GM18517 (cell line): ENCODE results near the gene PRPF6.
A peak's percentile ranks its signal among the peaks of the same experiment; 100 is the strongest.

ENCODE experiments used
- ATAC-seq: cut with Tn5 transposase; IDR thresholded peaks from one replicate; pipeline ENCODE4 v1.9.1; 2021; ENCODE audit warnings: mild to moderate bottlenecking, moderate library complexity; ENCODE audit not compliant: unreplicated experiment

Gene PRPF6

GRCh38 chr20:64032706-64033624, 52.0 kb downstream of the PRPF6 start:
- no peak for ATAC-seq

GRCh38 chr20:64033981-64034493, 53.1 kb downstream of the PRPF6 start:
- no peak for ATAC-seq

- ATAC-seq, result no peak
Observed at GRCh38 chr20:64035066-64035932, 54.4 kb downstream of the PRPF6 start.

- no peak for ATAC-seq
Observed at GRCh38 chr20:64035933-64036345, 55.0 kb downstream of the PRPF6 start, which contains the start of gene C20orf204. Gene C20orf204 (plus strand): TSS chr20:64036182. CDS start chr20:64036324, 142 bp downstream.

DNA sequence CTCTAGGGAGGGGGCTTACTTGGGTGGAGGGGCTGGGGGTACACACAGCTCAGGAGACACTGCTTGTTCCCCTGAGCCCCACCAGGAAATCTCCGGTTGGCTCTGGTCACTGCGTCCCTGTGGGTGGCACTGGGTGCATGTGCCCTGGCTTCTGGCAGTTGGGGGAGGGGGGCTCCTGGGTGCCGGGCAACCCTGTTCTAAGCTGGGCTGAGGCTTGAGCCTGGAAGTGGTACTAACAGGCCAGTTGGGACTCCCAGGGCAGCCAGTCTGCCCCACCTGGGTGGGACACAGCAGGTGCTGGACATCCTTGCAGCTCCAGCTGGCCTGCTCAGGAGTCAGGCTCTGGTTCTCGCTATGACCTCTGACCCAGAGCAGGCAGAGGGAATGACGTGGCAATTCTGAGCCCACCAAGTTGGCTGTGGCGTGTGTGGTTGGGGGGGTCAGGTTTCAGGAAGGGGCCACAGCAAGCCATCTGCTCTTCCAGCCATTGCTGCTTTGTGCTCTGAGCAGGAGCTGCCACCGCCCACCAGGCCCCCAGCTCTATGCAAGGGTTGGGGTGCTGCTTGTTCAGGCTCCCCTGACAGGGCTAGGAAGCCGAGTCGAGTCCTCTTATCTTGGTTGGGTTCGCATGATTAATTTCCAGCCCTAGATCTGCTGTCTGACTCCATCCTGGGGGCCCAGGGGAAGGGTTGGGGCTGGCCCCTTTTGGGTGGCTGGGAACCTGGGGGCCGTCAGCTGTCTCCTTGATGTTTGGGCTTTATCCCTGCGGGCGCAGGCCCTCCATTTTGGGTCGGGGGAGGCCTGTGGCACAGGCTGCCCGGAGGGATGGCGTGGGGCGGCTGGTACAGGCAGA, 55.6 kb downstream of the PRPF6 start:
- ATAC-seq, result no peak

- no peak for ATAC-seq
Observed at GRCh38 chr20:64037199-64037497, 56.2 kb downstream of the PRPF6 start.

GRCh38 chr20:64037498-64038213, 56.7 kb downstream of the PRPF6 start:
- ATAC-seq, result no peak

DNA sequence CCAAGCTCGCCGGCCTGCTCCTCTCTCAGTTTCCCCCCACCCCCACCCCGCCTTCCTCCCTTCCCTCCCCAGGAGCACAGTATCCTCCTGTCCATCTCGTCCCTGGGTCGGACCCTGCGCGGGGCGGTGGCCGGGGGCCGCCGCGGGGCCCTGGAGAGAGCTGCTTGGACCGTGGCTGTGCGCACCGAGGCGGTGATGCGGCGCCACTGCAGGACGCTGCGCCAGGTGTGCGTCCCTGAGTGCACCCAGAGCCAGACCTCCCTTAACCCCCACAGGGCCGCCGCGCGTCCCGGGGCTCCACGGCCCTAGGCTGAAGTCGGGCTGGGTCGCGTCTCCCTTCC, 57.3 kb downstream of the PRPF6 start:
- ATAC-seq, result peak; percentile 32

DNA sequence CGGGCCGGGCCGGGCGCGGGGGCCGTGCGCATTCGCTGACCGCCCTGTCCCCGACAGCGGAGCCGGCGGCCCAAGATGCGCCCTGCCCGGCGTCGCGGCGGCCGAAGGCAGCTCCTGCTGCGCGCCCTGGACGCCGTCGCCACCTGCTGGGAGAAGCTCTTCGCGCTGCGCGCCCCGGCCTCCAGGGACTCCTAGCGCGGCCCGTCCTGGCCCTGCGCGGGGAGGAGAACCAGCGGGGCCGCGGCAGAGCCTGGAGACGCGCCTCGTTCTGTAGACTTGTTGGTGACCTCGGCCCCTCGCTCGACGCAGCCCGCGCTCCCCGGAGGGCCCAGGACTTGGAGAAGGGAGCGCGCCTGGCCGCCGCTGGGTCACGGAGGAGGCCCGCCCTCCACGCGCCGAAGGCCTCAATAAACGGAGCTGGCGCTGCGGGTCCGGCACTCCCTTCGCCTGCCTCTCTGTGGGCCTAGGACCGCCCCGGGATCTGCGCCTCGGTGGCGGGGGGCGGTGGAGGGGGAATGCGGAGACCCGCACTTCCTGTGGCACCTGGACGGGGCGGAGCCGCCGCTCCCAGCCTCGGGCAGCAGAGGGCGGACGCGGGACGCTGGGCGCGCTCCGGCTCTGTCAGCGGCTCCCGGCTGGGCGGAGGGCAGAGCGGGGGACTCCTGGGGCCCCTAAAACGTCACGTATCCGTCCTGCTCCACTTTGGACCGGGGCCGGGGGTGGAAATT, 57.8 kb downstream of the PRPF6 start:
- ATAC-seq, result peak; percentile 63

DNA sequence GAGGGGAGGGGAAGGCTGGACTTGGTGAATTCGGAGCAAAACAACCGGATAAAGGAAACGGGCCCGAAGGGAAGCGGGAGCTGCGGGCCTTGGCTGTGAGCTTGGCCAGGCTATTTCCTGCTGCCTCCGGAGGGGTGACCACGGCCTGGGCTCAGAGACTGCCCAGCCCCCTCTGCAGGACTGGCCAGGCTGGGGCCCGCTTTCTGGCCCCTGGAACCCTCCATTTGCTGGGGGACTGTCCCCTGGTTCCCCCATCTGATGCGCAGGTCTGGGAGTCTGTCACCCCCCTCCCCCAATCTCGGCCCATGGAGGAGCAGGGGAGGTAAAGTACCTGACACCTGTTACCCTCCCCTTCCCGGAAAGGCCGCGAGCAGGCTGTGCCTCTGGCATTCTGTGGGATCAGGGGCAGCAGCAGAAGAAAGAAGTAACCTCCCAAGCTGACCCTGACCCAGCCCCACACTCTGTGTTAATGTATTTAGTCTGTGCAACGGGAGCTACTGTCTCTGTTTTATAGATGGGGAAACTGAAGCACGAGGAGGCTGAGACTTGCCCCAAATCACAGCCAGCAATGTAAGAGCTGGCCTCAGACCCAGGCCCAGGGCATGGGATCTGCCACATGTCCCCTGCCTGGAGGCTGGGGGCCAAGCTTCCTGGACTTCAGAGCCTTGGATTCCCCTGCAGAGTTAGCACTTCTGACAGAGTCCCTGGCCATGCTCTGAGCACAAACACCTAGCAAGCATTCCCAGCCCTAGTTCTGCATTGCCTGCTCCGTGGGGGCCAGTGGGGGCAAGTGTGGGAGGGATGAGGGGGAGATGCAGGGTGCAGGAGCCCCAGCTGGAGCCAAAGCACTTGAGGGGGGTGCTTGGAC, 58.6 kb downstream of the PRPF6 start:
- no peak for ATAC-seq

DNA sequence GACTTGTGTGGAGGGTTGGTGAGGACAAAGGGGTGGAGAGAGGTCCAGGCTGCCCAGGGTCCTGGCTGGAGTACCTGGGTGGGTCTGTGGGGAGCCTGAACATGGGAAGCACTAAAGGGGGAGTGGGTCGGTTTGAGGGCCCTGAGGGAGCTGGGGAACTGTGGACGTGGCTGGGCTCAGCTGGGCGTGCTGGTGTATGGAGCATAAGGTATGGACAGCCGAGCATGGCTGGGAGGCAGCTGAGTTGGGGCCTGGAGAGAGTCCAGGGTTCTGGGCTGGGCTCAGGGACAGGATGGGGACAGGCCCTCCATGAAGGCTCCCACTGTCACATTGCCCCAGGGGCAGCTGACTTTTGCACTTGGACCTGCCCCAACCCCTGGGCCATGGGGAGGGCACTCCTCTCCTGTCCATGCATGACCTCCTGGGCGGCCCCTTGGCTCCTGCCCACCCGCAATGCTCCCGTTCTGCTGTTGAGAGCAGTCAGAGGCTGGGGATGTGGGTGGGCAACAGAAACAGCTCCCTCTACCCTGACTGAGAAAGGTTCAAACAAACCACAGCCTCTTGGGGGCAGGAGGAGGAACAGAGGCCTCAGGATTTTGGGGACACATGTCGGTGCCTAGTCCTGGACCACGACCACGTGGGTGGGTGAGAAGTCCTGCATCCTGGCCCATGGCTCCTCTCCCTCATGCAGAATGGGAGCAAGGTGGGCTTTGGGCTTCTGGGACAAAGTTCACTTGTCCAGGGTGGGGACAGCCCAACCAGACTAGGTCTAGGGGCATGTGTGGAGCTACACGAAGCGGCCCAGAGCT, 59.5 kb downstream of the PRPF6 start:
- ATAC-seq, result no peak

DNA sequence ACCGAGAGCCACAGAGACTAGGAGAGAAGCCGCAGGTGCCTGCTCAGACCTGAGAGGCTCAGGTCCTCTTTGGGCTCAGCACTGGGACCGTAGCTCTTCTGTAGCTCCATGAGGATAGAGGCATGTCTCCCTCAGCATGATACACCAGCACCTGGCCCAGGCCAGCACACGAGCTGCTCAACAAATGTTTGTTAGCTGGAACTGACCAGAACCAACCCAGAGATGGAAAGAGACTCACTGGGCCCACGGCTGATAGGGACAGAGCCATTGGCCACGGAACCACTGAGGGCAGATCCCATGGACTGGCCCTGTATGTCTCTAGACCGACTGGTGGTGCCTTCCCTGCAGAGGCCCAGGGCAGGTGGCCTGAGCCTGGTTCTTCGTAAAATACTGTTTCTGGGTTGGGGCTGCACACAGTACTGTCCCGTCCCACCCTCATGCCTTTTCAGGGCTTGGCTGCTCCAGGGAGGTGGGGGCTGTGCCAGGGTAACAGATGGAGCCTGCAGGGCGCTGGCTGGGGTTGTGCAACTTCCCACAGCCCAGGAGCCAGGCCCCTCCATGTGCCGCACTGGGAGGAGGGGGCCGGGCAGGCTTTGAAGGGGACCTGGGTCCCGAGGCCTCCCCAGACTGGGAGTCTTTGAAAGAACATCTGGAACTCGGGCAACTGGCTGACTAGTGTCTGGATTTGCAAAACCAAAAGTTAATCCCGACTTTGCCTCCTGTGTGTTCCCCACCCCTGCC, 60.3 kb downstream of the PRPF6 start:
- no peak for ATAC-seq

DNA sequence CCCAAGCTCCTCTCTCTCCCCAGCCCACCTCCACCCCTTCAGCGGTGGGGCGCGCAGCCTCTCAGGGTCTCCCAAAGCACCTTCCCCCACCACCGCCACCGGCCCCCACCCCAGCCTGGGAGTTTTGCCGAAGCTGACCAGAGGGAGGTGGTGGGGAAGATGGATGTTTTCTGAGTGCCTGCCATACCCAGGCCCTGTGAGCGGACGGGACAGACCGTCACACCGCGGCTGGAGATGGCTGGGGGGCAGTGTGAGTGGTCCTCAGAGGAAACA, 60.8 kb downstream of the PRPF6 start:
- no peak for ATAC-seq

DNA sequence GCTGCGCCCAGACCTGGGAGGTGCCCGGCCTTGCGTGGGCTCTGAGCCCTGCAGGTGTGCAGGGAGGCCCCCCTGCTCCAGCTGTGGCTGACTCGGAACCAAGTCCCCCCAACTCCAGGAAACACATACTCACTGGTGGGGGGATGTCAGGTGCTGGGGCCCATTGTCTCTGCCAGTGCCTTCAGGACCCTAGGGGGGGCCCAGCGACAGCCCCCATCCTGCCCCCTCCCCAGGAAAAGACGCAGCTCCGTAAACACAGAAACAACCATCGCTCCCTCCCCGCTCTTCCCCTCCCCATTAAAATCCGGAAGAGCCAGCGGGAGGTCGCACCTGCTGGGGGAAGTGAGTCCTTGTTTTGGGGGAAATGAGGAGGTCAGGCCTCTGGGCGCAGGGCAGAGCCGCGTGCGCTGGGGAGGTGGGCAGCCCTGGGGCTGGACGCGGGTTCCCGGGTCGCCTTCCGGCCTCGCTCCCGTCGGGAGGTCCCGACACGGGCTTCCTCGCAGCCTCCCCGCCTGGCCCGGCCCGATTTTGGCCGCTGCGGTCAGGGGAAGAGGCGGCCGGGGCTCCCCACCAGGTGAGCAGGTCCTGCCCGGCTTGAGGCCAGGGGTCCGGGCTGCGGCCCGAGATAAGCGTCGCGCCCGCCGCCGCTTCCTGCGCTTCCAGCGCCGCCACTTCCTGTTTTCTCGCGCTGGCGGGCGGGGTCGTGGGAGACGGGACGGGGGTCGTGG, 61.3 kb downstream of the PRPF6 start:
- ATAC-seq, result no peak

DNA sequence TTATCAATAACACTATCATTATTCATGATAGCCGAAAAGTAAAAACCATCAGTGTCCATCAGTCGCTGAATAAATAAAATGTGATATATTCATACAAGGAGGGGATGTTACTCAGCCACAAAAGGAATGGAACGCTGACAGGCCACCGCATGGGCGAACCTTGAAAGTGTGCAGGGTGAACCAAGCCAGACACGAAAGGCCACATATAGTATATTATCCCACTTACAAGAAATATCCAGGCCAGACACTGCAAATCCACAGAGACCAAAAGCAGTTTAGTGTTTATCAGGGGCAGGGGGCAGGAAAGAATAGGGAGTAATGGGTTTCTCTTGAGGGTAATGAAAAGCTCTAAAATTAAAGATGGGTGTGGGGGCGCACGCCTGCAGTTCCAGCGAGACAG, 62.8 kb downstream of the PRPF6 start:
- ATAC-seq, result no peak

DNA sequence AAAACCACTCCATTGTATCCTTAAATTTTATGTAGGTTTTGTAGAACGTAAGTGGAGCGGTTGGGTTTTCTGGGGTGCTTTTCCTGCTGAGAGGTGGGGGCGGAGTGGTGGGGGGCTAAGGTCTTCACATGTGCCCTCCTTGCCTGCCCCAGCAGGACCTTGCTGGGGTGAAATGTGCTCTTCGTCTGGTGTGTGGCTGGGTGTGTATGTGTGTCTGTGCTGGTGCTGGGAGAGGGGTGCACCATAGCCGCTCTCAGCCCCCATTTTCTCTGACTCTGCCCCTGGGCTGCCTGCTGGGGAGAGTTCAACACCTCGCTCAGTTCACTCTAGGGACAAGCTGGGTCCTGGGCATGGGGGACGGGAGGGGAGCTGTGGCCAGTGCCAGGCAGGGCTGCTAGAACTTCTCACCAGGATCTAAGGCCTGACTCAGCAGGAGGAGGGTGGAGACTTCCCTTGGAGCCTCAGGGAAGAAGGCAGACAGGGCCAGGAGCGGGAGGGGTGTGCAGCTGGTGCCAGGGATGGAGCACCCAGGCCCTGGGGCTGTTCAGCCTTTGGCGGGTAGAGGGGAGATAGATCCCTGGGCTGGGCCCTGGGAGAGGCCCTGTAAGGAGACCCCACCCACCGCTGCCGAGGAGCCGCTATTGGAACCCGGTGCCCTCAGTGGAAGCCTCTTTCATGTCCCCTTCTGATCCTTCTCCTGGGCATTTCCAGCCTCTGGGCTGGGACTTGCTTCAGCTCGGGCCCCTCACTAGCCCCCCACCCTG, 63.7 kb downstream of the PRPF6 start:
- ATAC-seq, result no peak
